K562 (cell line): ENCODE results near the gene CUEDC2. TPM values are rescaled to one million over a fixed set of nuclear protein-coding genes. Genes with fewer than 3 reads are reported as not detected.

Experiments
- HIVEP1 ChIP-seq: fragments of 250-450 bp; sonication (Bioruptor Pico); IDR thresholded peaks from 2 replicates; pipeline ENCODE4 v1.4.0; 2020; ENCODE audit warnings: mild to moderate bottlenecking
- HLTF ChIP-seq: fragments of 450-650 bp; IDR thresholded peaks from 2 replicates; pipeline ENCODE4 v1.6.1; 2016
- MCM7 ChIP-seq, 2 experiments: fragments of 450-650 bp; IDR thresholded peaks; 2 replicates each; pipeline ENCODE4 v1.6.1; 2016 to 2018
- NR4A1 ChIP-seq, 2 experiments: fragments of 250-450 bp in 1 of 2; fragments of 450-650 bp in 1 of 2; sonication (Bioruptor Pico) in 1 of 2; IDR thresholded peaks; 2 replicates each; pipeline versions ENCODE4 v1.4.0 to v1.6.1; 2016 to 2020; ENCODE audit warnings: mild to moderate bottlenecking in 2 of 2, missing compliant biosample characterization in 1 of 2, missing genetic modification characterization in 1 of 2, moderate library complexity in 1 of 2
- SRSF1 ChIP-seq: fragments of 200-400 bp; formaldehyde crosslinking; IDR thresholded peaks from 2 replicates; pipeline ENCODE4 v1.6.1; 2017; ENCODE audit warnings: mild to moderate bottlenecking, low read depth, low read length, moderate library complexity
- TAF15 ChIP-seq: fragments of 200-400 bp; formaldehyde crosslinking; IDR thresholded peaks from 2 replicates; pipeline ENCODE4 v1.6.1; 2017; ENCODE audit warnings: mild to moderate bottlenecking, low read depth, low read length, moderate library complexity
- VEZF1 ChIP-seq: fragments of 200-800 bp; sonication (Bioruptor generic); IDR thresholded peaks from 2 replicates; pipeline ENCODE4 v1.6.1; 2017; ENCODE audit warnings: missing genetic modification characterization, missing compliant biosample characterization
- ZBTB2 ChIP-seq: fragments of 450-650 bp; IDR thresholded peaks from 2 replicates; pipeline ENCODE4 v1.6.1; 2016; ENCODE audit warnings: antibody characterized with exemption
- ZNF551 ChIP-seq: fragments of 250-450 bp; sonication (Bioruptor Pico); IDR thresholded peaks from 2 replicates; pipeline ENCODE4 v1.5.0; 2021; ENCODE audit warnings: mild to moderate bottlenecking, moderate library complexity
- ZNF609 ChIP-seq: sonication (generic); formaldehyde crosslinking; IDR thresholded peaks from 2 replicates; pipeline ENCODE4 v1.8.1; 2023; ENCODE audit warnings: missing genetic modification reagents, mild to moderate bottlenecking, borderline replicate concordance
- polyA plus RNA-seq, 8 experiments: library from polyadenylated mRNA; depleted of rRNA in 4 of 8; stranded (reverse) in 5 of 8; unstranded in 3 of 8; fragments of >200 nt; fragmentation: Nextera tagmentation in 2 of 8; fragmentation: Illumina TruSeq in 1 of 8; extraction: Ambion mirVana in 2 of 8; extraction: Trizol in 1 of 8; gene quantifications; 2 replicates each; pipeline versions ENCODE4 v1.2.1 to v1.2.3, GENCODE V29; 2011 to 2014; ENCODE audit warnings: inconsistent platforms in 1 of 8, missing spikeins in 1 of 8
- total RNA-seq, 7 experiments: library from RNA; depleted of rRNA in 6 of 7; stranded (reverse); fragments of >200 nt in 6 of 7; fragmentation: Illumina TruSeq in 2 of 7; extraction: Trizol in 2 of 7; gene quantifications; 2 replicates each; pipeline versions ENCODE4 v1.2.1 to v1.2.3, GENCODE V29; 2011 to 2021; ENCODE audit warnings: low replicate concordance in 1 of 7
- TF ChIP-seq, protein P1 (sequence below): fragments of 450-650 bp; IDR thresholded peaks from 2 replicates; pipeline ENCODE4 v1.6.1; 2016; ENCODE audit warnings: low read depth

CUEDC2 gene
- total and polyA plus RNA-seq, 9 of the 15 experiments (the other 6 are each of a cell fraction or from before 2014, with no cell fraction given) = 8.5 to 48.9 (median 27.4) TPM

DNA sequence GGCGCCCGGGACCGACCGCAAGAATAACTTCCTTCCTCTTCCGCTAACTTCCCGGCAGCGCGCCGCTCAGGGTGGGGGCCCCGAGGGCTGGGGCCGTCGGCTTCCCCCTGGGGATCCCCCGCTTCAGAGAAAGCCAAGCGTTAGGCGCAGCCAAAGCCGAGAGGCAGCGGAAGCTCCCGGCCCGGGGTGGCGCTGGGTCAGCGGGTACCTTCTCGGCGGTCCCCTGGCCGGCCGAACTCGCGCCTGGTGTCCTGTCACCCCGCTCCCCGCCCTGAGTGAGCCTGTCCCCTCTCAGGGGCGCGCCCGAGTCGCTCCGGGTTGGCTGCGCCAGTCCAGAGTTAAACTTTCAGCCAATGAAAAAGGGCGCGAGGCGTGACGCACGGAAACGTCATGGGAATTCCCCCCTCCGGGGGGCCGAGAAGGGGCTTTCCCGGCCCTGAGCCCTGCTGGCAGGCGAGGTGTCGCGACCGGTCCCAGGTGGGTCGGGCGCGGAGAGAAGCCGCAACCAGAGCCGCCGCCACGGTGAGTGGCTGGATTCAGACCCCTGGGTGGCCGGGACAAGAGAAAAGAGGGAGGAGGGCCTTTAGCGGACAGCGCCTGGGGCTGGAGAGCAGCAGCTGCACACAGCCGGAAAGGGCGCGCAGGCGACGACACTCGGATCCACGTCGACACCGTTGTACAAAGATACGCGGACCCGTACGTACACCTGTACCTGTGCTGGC, 38.1 kb downstream of the CUEDC2 start (continued):
- TF ChIP-seq ZNF551 (CRISPR knock-in tag) (no peak), VEZF1 (CRISPR knock-in tag) (peak; percentile 97), ZNF609 (CRISPR knock-in tag) (no peak), HIVEP1 (CRISPR knock-in tag) (peak; percentile 97), SRSF1 (no peak), ZBTB2 (no peak), TAF15 (no peak), HLTF (no peak), MCM7 (IDR thresholded peaks at IDR 0.05) (no peak), NR4A1 (CRISPR knock-in tag; IDR thresholded peaks at IDR 0.05) (no peak), NR4A1 (tag; IDR thresholded peaks at IDR 0.05) (no peak)
- TF ChIP-seq, protein P1, sequence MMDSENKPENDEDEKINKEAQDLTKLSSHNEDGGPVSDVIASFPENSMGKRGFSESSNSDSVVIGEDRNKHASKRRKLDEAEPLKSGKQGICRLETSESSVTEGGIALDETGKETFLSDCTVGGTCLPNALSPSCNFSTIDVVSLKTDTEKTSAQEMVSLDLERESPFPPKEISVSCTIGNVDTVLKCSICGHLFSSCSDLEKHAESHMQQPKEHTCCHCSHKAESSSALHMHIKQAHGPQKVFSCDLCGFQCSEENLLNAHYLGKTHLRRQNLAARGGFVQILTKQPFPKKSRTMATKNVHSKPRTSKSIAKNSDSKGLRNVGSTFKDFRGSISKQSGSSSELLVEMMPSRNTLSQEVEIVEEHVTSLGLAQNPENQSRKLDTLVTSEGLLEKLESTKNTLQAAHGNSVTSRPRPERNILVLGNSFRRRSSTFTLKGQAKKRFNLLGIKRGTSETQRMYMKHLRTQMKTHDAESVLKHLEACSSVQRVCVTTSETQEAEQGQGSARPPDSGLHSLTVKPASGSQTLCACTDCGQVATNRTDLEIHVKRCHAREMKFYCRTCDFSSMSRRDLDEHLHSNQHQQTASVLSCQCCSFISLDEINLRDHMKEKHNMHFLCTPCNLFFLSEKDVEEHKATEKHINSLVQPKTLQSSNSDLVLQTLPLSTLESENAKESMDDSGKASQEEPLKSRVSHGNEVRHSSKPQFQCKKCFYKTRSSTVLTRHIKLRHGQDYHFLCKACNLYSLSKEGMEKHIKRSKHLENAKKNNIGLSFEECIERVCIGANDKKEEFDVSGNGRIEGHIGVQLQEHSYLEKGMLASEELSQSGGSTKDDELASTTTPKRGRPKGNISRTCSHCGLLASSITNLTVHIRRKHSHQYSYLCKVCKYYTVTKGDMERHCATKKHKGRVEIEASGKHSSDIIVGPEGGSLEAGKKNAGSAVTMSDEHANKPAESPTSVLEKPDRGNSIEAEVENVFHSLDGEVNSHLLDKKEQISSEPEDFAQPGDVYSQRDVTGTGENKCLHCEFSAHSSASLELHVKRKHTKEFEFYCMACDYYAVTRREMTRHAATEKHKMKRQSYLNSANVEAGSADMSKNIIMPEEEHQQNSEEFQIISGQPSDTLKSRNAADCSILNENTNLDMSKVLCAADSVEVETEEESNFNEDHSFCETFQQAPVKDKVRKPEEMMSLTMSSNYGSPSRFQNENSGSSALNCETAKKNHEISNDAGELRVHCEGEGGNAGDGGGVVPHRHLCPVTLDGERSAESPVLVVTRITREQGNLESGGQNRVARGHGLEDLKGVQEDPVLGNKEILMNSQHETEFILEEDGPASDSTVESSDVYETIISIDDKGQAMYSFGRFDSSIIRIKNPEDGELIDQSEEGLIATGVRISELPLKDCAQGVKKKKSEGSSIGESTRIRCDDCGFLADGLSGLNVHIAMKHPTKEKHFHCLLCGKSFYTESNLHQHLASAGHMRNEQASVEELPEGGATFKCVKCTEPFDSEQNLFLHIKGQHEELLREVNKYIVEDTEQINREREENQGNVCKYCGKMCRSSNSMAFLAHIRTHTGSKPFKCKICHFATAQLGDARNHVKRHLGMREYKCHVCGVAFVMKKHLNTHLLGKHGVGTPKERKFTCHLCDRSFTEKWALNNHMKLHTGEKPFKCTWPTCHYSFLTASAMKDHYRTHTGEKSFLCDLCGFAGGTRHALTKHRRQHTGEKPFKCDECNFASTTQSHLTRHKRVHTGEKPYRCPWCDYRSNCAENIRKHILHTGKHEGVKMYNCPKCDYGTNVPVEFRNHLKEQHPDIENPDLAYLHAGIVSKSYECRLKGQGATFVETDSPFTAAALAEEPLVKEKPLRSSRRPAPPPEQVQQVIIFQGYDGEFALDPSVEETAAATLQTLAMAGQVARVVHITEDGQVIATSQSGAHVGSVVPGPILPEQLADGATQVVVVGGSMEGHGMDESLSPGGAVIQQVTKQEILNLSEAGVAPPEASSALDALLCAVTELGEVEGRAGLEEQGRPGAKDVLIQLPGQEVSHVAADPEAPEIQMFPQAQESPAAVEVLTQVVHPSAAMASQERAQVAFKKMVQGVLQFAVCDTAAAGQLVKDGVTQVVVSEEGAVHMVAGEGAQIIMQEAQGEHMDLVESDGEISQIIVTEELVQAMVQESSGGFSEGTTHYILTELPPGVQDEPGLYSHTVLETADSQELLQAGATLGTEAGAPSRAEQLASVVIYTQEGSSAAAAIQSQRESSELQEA = no peak
